ENCODE results near the gene PHETA2.
"Not testable (repeated sequence)": the region's sequence is repeated elsewhere in the genome, so short reads cannot be mapped to it uniquely, and the experiment has no call there.

The PHETA2 gene

GRCh38 chr22:42108848-42109247 is 34.8 kb downstream of the PHETA2 start:
- peaks cover 11% of the 10 kb centered on the region for H3K36me3 Mint-ChIP-seq
- no peak overlapping the region for H3K27ac Mint-ChIP-seq
- ATAC-seq (ENCODE audit: low read depth) (no peak), DNase-seq (ENCODE audit: low spot score in 2 of 2) (no peak)
- H3K9me3 Mint-ChIP-seq = peaks cover 8% of the 10 kb centered on the region
- H3K4me1 Mint-ChIP-seq = no peaks in the 10 kb centered on the region
- H3K27me3 Mint-ChIP-seq = no peaks in the 10 kb centered on the region
- no peak overlapping the region for H3K4me3 Mint-ChIP-seq

GRCh38 chr22:42111798-42112197 is 37.8 kb downstream of the PHETA2 start:
- Mint-ChIP-seq H3K4me3 (no peak overlapping the region), H3K27ac (no peak overlapping the region), H3K36me3 (peaks cover 11% of the 10 kb centered on the region), H3K27me3 (no peaks in the 10 kb centered on the region), H3K4me1 (no peaks in the 10 kb centered on the region), H3K9me3 (peaks cover 6% of the 10 kb centered on the region)
- ATAC-seq (ENCODE audit: low read depth) (no peak), DNase-seq (ENCODE audit: low spot score in 2 of 2) (no peak)

GRCh38 chr22:42112793-42113192 is 38.7 kb downstream of the PHETA2 start:
- not testable (repeated sequence) for H3K27me3 Mint-ChIP-seq; H3K4me1 Mint-ChIP-seq; H3K4me3 Mint-ChIP-seq; ATAC-seq (ENCODE audit: low read depth); H3K9me3 Mint-ChIP-seq; DNase-seq (ENCODE audit: low spot score in 2 of 2); H3K27ac Mint-ChIP-seq
- peaks cover 11% of the 10 kb centered on the region for H3K36me3 Mint-ChIP-seq

- Mint-ChIP-seq H3K4me1 (peaks cover 5% of the 10 kb centered on the region), H3K27me3 (no peaks in the 10 kb centered on the region), H3K9me3 (peaks cover 6% of the 10 kb centered on the region), H3K4me3 (no peak overlapping the region), H3K27ac (no peak overlapping the region), H3K36me3 (peaks cover 11% of the 10 kb centered on the region)
- ATAC-seq (ENCODE audit: low read depth) (no peak), DNase-seq (ENCODE audit: low spot score in 2 of 2) (no peak)
Measured at GRCh38 chr22:42114721-42115120, 40.7 kb downstream of the PHETA2 start.

- Mint-ChIP-seq H3K36me3 (peaks cover 11% of the 10 kb centered on the region), H3K4me1 (peaks cover 11% of the 10 kb centered on the region)
- not testable (repeated sequence) for DNase-seq (ENCODE audit: low spot score in 2 of 2); H3K4me3 Mint-ChIP-seq; H3K27me3 Mint-ChIP-seq; H3K9me3 Mint-ChIP-seq; ATAC-seq (ENCODE audit: low read depth); H3K27ac Mint-ChIP-seq
Measured at GRCh38 chr22:42115420-42115830, 41.4 kb downstream of the PHETA2 start.

DNA sequence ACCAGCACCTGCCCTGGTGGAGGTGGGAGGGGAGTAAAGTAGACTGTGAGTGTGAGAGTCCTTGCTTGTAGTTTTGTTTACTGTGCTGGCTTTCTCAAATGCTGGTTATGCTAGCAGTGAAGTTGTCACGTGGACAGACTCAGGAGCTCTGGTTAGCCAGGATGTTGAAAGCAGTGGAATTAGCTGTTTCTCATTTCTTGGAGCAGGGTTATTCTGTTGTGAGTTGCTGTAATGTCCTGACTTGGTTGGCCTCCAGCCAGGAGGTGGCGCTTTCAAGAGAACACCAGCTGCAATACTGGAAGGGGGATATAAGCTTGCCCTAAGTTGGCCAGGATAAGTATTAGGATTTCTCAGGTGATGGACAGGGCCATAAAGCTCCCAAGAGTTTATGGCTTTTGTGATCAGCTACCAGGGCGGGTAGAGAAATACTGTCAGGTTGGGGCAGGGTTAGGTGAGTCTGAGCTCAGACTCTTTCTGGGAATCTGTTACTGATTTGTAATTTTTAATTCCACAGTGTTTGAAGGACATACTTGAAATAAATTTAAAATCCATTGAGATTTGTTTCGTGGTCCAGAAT is 42.9 kb downstream of the PHETA2 start:
- DNase-seq (ENCODE audit: low spot score in 2 of 2) = no peak
- peaks cover 11% of the 10 kb centered on the region for H3K36me3 Mint-ChIP-seq

DNA sequence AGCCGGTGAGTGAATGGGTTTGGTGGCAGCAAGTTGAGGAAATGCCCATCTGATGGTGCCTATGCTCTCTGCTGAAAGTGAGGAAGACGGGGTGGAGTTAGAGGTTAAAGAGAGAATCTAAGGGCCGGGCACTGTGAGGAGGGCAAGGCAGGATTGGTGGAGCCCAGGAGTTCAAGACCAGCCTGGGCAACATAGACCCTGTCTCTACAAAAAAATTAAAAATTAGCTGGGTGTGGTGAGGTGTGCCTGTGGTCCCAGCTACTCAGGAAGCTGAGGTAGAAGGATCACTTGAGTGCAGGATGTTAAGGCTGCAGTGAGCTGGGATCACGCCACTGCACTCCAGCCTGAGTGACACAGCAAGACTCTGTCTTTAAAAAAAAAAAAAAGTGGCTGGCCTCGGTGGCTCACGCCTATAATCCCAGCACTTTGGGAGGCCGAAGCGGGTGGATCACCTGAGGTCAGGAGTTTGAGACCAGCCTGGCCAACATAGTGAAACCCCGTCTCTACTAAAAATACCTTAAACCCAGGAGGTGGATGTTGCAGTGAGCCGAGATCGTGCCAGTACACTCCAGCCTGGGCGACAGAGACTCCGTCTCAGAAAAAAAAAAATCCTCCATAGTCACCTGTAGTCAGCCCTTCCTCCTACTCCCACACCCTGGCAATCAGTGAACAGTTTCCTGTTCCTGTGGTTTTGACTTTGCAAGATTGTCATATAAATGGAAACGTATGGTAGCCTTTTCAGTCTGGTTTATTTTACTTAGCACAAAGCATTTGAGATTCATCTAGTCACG is 46.4 kb downstream of the PHETA2 start:
- not testable (repeated sequence) for H3K36me3 Mint-ChIP-seq; DNase-seq (ENCODE audit: low spot score in 2 of 2)
- peaks cover 15% of the 10 kb centered on the region for H3K4me1 Mint-ChIP-seq

More for the DNA sequence above, 42.9 kb downstream of the PHETA2 start:
- ATAC-seq (ENCODE audit: low read depth) = no peak
- no peak overlapping the region for H3K27ac Mint-ChIP-seq
- H3K4me3 Mint-ChIP-seq = no peak overlapping the region
- H3K27me3 Mint-ChIP-seq = no peaks in the 10 kb centered on the region
- peaks cover 6% of the 10 kb centered on the region for H3K9me3 Mint-ChIP-seq
- H3K4me1 Mint-ChIP-seq = peaks cover 15% of the 10 kb centered on the region

GRCh38 chr22:42123529-42123928 is 49.5 kb downstream of the PHETA2 start:
- ATAC-seq (ENCODE audit: low read depth); H3K4me3 Mint-ChIP-seq: not testable (repeated sequence)

More for the DNA sequence above, 46.4 kb downstream of the PHETA2 start:
- H3K4me3 Mint-ChIP-seq = peak overlapping the region; percentile 74
- H3K27ac Mint-ChIP-seq = peak overlapping the region; percentile 18
- ATAC-seq (ENCODE audit: low read depth) = peak; percentile 58
- H3K27me3 Mint-ChIP-seq, H3K9me3 Mint-ChIP-seq: not testable (repeated sequence)

GRCh38 chr22:42127606-42128005 is 53.6 kb downstream of the PHETA2 start:
- Mint-ChIP-seq H3K27ac (no peak overlapping the region), H3K9me3 (no peaks in the 10 kb centered on the region), H3K4me1 (peaks cover 2% of the 10 kb centered on the region), H3K36me3 (peaks cover 2% of the 10 kb centered on the region), H3K4me3 (no peak overlapping the region), H3K27me3 (peaks cover 2% of the 10 kb centered on the region)
- ATAC-seq (ENCODE audit: low read depth) (no peak), DNase-seq (ENCODE audit: low spot score in 2 of 2) (no peak)

More at GRCh38 chr22:42123529-42123928, 49.5 kb downstream of the PHETA2 start:
- peaks cover 17% of the 10 kb centered on the region for H3K4me1 Mint-ChIP-seq
- H3K27ac Mint-ChIP-seq; H3K27me3 Mint-ChIP-seq; DNase-seq (ENCODE audit: low spot score in 2 of 2); H3K36me3 Mint-ChIP-seq; H3K9me3 Mint-ChIP-seq: not testable (repeated sequence)

GRCh38 chr22:42128007-42128406 is 54.0 kb downstream of the PHETA2 start:
- H3K4me1 Mint-ChIP-seq; H3K36me3 Mint-ChIP-seq; H3K27ac Mint-ChIP-seq; H3K9me3 Mint-ChIP-seq; H3K27me3 Mint-ChIP-seq; H3K4me3 Mint-ChIP-seq; ATAC-seq (ENCODE audit: low read depth); DNase-seq (ENCODE audit: low spot score in 2 of 2): not testable (repeated sequence)

All from memory B cell (primary cell).